Trophoblast cell (in vitro differentiated cells and primary cell): Measurements from ENCODE around the gene CRABP2.
A peak's percentile ranks its signal among the peaks of the same experiment; 100 is the strongest.

ENCODE experiments used
- DNase-seq, 2 donors: peaks; one replicate each; pipeline ENCODE4 v3.0.0-alpha.2; 2016
- H2AFZ ChIP-seq: 2 replicates; pipeline ENCODE4 v1.6.1; 2013; ENCODE audit warnings: low read length, moderate library complexity, mild to moderate bottlenecking; ENCODE audit not compliant: insufficient read depth, poor library complexity
- H2AK5ac ChIP-seq: 2 replicates; pipeline ENCODE4 v1.6.1; 2013; ENCODE audit warnings: mild to moderate bottlenecking, low read length
- H2BK120ac ChIP-seq: 2 replicates; pipeline ENCODE4 v1.6.1; 2013; ENCODE audit warnings: low read length, mild to moderate bottlenecking, moderate library complexity; ENCODE audit not compliant: insufficient read depth, poor library complexity
- H2BK12ac ChIP-seq: 2 replicates; pipeline ENCODE4 v1.6.1; 2013; ENCODE audit warnings: mild to moderate bottlenecking, low read length, moderate library complexity
- H2BK5ac ChIP-seq: 2 replicates; pipeline ENCODE4 v1.6.1; 2013; ENCODE audit warnings: low read length, low read depth, moderate library complexity, mild to moderate bottlenecking; ENCODE audit not compliant: poor library complexity
- H3K14ac ChIP-seq: 2 replicates; pipeline ENCODE4 v1.6.1; 2013; ENCODE audit warnings: mild to moderate bottlenecking, low read length
- H3K18ac ChIP-seq: 2 replicates; pipeline ENCODE4 v1.6.1; 2013; ENCODE audit warnings: mild to moderate bottlenecking, low read length
- H3K23ac ChIP-seq: 2 replicates; pipeline ENCODE4 v1.6.1; 2013; ENCODE audit warnings: low read length
- H3K27ac ChIP-seq: 2 replicates; pipeline ENCODE4 v1.5.1; 2013; ENCODE audit warnings: low read depth, mild to moderate bottlenecking, inconsistent platforms, low read length, moderate library complexity
- H3K27me3 ChIP-seq: 2 replicates; pipeline ENCODE4 v1.6.1; 2013; ENCODE audit warnings: inconsistent platforms, mild to moderate bottlenecking, low read length, moderate library complexity; ENCODE audit not compliant: insufficient read depth
- H3K36me3 ChIP-seq, 2 experiments: 1 replicate in 1 of 2; 2 replicates in 1 of 2; pipeline ENCODE4 v1.6.1; 2013; ENCODE audit warnings: low read length in 2 of 2, mild to moderate bottlenecking in 2 of 2, moderate library complexity in 1 of 2; ENCODE audit not compliant: insufficient read depth in 2 of 2, control insufficient read depth in 1 of 2
- H3K4ac ChIP-seq: 2 replicates; pipeline ENCODE4 v1.6.1; 2013; ENCODE audit warnings: low read depth, mild to moderate bottlenecking, low read length, moderate library complexity
- H3K4me1 ChIP-seq, 2 experiments: 1 replicate in 1 of 2; 2 replicates in 1 of 2; pipeline ENCODE4 v1.6.1; 2013; ENCODE audit warnings: low read length in 2 of 2, mild to moderate bottlenecking in 2 of 2, moderate library complexity in 1 of 2; ENCODE audit not compliant: insufficient read depth in 2 of 2, control insufficient read depth in 1 of 2
- H3K4me2 ChIP-seq: 2 replicates; pipeline ENCODE4 v1.6.1; 2013; ENCODE audit warnings: inconsistent platforms, mild to moderate bottlenecking, low read length, moderate library complexity
- H3K4me3 ChIP-seq: 2 replicates; pipeline ENCODE4 v1.5.1; 2013; ENCODE audit warnings: mild to moderate bottlenecking, low read depth, low read length, inconsistent platforms
- H3K79me1 ChIP-seq: one replicate; pipeline ENCODE4 v1.6.1; 2013; ENCODE audit warnings: low read length
- H3K79me2 ChIP-seq: 2 replicates; pipeline ENCODE4 v1.6.1; 2013; ENCODE audit warnings: low read length, mild to moderate bottlenecking; ENCODE audit not compliant: control insufficient read depth, insufficient read depth, poor library complexity
- H3K9ac ChIP-seq: 2 replicates; pipeline ENCODE4 v1.6.1; 2013; ENCODE audit warnings: mild to moderate bottlenecking, low read length
- H3K9me3 ChIP-seq: 2 replicates; pipeline ENCODE4 v1.6.1; 2013; ENCODE audit warnings: low read depth, mild to moderate bottlenecking, control low read depth, inconsistent platforms, low read length; ENCODE audit not compliant: insufficient read depth
- H4K12ac ChIP-seq: 2 replicates; pipeline ENCODE4 v1.6.1; 2013; ENCODE audit warnings: low read depth, mild to moderate bottlenecking, low read length, moderate library complexity
- H4K8ac ChIP-seq: 2 replicates; pipeline ENCODE4 v1.6.1; 2013; ENCODE audit warnings: low read depth, mild to moderate bottlenecking, low read length, moderate library complexity
- H4K91ac ChIP-seq: one replicate; pipeline ENCODE4 v1.6.1; 2013; ENCODE audit warnings: low read depth, mild to moderate bottlenecking, low read length, moderate library complexity
- WGBS: extraction: QIAGEN DNeasy Blood & Tissue Kit; methylation state at CpG from one replicate; pipeline ENCODE4 v1.1.7; 2013; ENCODE audit warnings: missing lambda C conversion rate; ENCODE audit not compliant: insufficient read length, insufficient coverage; ENCODE audit errors: extremely low coverage; 5-methylcytosine and 5-hydroxymethylcytosine counted together

The CRABP2 gene

DNA sequence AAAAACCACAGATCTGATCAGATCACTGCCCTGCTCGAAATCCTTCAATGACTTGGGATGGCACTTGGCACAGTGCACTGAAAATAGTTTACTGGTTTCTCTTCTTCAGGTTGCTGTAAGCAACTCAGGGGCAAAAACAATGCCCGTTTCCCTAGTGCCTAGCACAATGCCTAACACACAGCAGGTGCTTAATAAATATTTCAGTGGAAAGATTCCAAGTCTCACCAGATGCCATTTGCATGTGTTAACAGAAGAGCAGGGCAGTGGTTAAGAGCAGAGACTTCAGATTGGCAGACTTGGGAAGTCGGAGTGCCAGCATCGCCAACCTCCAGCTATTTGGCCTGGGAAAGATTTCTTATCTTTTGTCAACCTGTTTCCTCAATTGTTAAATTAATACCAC lies 12.0 kb upstream of the CRABP2 start:
- Histone ChIP-seq H3K14ac (no peak overlapping the region), H3K9me3 (no peaks in the 10 kb centered on the region), H2BK5ac (no peak overlapping the region), H2AFZ (no peak overlapping the region), H2AK5ac (no peak overlapping the region), H3K27ac (no peak overlapping the region), H3K79me1 (peaks cover 3% of the 10 kb centered on the region), H3K18ac (no peak overlapping the region), H3K4me1 (peaks cover 15 to 23% of the 10 kb centered on the region in 2 experiments), H3K23ac (no peak overlapping the region), H3K27me3 (no peaks in the 10 kb centered on the region), H3K4me3 (no peak overlapping the region), H3K4ac (no peak overlapping the region), H2BK120ac (no peak overlapping the region), H4K8ac (no peak overlapping the region), H3K79me2 (no peaks in the 10 kb centered on the region), H4K12ac (no peak overlapping the region), H2BK12ac (no peak overlapping the region), H4K91ac (no peak overlapping the region), H3K36me3 (peaks cover 6 to 9% of the 10 kb centered on the region in 2 experiments), H3K9ac (no peak overlapping the region), H3K4me2 (no peak overlapping the region)
- no peak for DNase-seq
- WGBS = no CpG with 5 or more reads among the region's 4 CpGs

GRCh38 chr1:156714830-156715229 lies 9.4 kb upstream of the CRABP2 start:
- Histone ChIP-seq H3K4ac (no peak overlapping the region), H3K79me2 (no peaks in the 10 kb centered on the region), H3K27ac (no peak overlapping the region), H3K79me1 (peaks cover 8% of the 10 kb centered on the region), H3K9ac (no peak overlapping the region), H3K36me3 (no peaks in the 10 kb centered on the region), H4K12ac (no peak overlapping the region), H2BK12ac (no peak overlapping the region), H3K23ac (no peak overlapping the region), H3K14ac (no peak overlapping the region), H2AFZ (no peak overlapping the region), H3K9me3 (no peaks in the 10 kb centered on the region), H4K8ac (no peak overlapping the region), H3K4me2 (no peak overlapping the region), H3K18ac (no peak overlapping the region), H2BK120ac (no peak overlapping the region), H3K4me1 (peaks cover 24 to 29% of the 10 kb centered on the region in 2 experiments), H3K4me3 (no peak overlapping the region), H4K91ac (no peak overlapping the region), H3K27me3 (no peaks in the 10 kb centered on the region), H2BK5ac (no peak overlapping the region), H2AK5ac (no peak overlapping the region)
- no CpG with 5 or more reads among the region's 3 CpGs for WGBS
- no peak for DNase-seq

GRCh38 chr1:156712626-156713025 lies 7.2 kb upstream of the CRABP2 start:
- H3K79me1 ChIP-seq = peaks cover 8% of the 10 kb centered on the region
- H3K4me3 ChIP-seq = no peak overlapping the region
- H4K91ac ChIP-seq = peak overlapping the region; percentile 49
- no CpG with 5 or more reads among the region's 3 CpGs for WGBS
- H2BK5ac ChIP-seq = no peak overlapping the region
- H3K4me2 ChIP-seq = peak overlapping the region; percentile 39
- H3K23ac ChIP-seq = no peak overlapping the region
- peak; percentile 68 to 75 for DNase-seq
- no peak overlapping the region for H3K18ac ChIP-seq
- H3K4me1 ChIP-seq = peaks cover 44 to 50% of the 10 kb centered on the region in 2 experiments
- no peak overlapping the region for H4K8ac ChIP-seq
- no peaks in the 10 kb centered on the region for H3K27me3 ChIP-seq
- H3K79me2 ChIP-seq = no peaks in the 10 kb centered on the region
- no peak overlapping the region for H2AK5ac ChIP-seq
- H2BK120ac ChIP-seq = no peak overlapping the region
- no peaks in the 10 kb centered on the region for H3K36me3 ChIP-seq
- no peak overlapping the region for H3K4ac ChIP-seq
- no peak overlapping the region for H4K12ac ChIP-seq
- H3K27ac ChIP-seq = peak overlapping the region; percentile 76
- H3K9me3 ChIP-seq = no peaks in the 10 kb centered on the region
- H3K9ac ChIP-seq = no peak overlapping the region
- H2AFZ ChIP-seq = no peak overlapping the region
- no peak overlapping the region for H2BK12ac ChIP-seq
- H3K14ac ChIP-seq = no peak overlapping the region

DNA sequence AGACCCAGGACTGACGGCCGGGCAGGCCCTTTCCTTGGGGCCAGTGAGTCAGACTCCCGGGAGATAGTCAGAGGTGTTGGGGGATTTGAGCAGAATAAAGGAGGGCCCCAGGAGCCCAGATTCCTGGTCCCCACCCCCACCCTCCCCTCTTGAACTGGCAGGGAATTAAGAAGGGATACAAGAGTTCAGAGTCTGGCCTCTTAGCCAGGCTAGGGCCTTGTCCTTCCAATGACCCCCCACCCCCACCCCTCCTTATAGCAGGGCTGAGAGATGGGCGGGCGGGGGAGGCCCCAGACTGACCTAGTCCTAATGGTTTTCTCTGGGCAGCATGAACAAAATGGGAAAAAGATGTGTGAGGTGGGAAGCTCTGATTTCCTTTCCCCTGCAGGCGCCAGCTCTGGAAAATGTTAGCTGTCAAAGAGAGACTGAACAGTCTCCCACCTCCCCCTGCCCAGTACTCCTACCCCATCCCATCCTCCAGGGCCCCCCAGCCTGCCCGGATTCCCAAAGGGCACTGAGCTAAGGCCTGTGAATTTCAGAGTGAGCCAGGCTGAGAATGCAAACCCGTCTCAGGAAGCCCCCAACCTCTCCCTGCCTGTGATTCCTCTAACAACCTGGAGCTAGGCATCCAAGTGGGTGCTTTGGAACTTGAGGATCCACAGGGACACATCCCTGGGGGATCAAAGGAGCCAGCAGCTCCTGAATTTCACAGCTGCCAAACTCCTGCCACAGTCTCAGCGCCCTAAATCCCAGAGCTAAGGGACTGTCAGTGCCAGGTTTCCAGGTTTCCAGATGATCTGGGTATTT lies 5.8 kb upstream of the CRABP2 start:
- Histone ChIP-seq H3K79me1 (peaks cover 16% of the 10 kb centered on the region), H3K4me2 (peak overlapping the region; percentile 18)

More for the DNA sequence above, 5.8 kb upstream of the CRABP2 start:
- Histone ChIP-seq H3K79me2 (no peaks in the 10 kb centered on the region), H3K14ac (no peak overlapping the region), H3K4ac (no peak overlapping the region), H2BK120ac (peak overlapping the region; percentile 21), H4K8ac (no peak overlapping the region), H2AK5ac (no peak overlapping the region), H3K4me1 (peaks cover 55 to 62% of the 10 kb centered on the region in 2 experiments), H3K27me3 (no peaks in the 10 kb centered on the region), H3K9me3 (no peaks in the 10 kb centered on the region), H3K9ac (no peak overlapping the region), H4K12ac (no peak overlapping the region), H3K23ac (no peak overlapping the region), H3K27ac (peak overlapping the region; percentile 29), H4K91ac (peak overlapping the region; percentile 8), H2BK5ac (peak overlapping the region; percentile 31), H3K18ac (no peak overlapping the region), H3K4me3 (no peak overlapping the region), H2BK12ac (no peak overlapping the region), H3K36me3 (no peaks in the 10 kb centered on the region), H2AFZ (no peak overlapping the region)
- DNase-seq = no peak
- no CpG with 5 or more reads among the region's 9 CpGs for WGBS
